ENCODE data around the gene BICD2.

The BICD2 gene

DNA sequence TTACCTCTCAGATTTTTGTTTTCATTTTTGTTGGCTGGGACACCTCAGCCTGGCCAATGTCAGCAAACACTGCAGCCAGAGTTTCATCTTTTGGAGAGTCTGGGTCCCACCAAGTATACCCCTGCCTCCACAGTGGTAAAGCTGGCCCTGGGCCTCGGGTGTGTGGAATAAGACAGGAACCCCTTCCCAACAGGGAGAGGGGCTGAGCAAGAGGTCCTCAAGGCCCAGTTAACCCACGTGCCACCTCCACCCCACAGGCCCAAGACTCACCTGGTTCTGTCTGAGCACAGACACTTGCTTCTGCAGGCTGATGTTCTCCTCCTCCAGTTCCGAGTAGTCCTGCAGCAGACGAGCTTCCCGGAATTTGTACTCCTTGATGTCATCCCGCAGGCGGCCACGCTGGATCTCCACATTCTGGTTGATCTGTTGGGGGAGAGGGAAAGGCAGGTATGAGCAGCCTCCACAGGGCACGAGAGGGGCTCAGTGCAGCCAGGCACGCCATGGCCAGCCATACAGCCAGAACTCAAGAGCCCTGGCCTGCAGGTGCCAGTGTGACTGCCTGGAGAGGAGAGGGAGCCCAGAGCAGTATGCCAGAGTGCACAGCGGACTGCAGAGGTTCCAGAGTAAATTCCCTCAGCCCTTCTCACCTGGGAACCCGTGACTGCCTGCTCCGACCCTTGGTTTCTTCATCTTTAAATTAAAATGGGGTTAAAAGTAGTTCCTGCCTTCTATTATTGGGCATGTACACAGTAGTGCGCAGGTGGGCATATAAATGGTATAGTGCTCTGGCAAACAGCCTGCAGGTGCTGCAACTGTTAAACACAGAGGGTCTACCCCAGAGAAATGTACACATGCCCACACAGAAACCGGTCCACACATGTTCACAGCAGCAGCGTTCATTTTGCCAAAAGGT, 42.0 kb downstream of the BICD2 start:
- TF ChIP-seq, protein P1, sequence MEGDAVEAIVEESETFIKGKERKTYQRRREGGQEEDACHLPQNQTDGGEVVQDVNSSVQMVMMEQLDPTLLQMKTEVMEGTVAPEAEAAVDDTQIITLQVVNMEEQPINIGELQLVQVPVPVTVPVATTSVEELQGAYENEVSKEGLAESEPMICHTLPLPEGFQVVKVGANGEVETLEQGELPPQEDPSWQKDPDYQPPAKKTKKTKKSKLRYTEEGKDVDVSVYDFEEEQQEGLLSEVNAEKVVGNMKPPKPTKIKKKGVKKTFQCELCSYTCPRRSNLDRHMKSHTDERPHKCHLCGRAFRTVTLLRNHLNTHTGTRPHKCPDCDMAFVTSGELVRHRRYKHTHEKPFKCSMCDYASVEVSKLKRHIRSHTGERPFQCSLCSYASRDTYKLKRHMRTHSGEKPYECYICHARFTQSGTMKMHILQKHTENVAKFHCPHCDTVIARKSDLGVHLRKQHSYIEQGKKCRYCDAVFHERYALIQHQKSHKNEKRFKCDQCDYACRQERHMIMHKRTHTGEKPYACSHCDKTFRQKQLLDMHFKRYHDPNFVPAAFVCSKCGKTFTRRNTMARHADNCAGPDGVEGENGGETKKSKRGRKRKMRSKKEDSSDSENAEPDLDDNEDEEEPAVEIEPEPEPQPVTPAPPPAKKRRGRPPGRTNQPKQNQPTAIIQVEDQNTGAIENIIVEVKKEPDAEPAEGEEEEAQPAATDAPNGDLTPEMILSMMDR (IDR thresholded peaks at IDR 0.05; ENCODE audit: borderline replicate concordance, insufficient read depth, low read depth, low read length), result no peak
- no peak overlapping the region for H3K4me3 ChIP-seq (ENCODE audit: low read depth, low read length)

DNA sequence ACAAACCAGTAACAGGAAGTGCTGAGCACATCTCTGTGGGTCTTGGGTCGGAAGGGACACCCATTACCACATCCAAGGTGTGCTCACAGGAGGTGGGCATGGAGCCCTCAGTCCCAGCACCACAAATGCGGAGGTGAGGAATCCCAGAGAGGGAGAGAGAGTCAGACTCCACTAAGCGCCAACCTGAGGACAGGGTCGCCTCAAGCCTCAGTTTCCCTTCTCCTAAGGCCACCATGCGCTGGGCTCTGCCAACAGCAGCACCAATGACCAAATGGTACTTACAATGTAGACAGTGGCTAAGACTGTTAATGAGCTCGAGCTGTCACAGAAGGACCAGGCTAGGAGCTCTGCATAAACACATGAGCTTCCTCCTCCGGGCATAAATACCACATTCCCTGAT, 43.1 kb downstream of the BICD2 start:
- H3K4me3 ChIP-seq (ENCODE audit: low read depth, low read length), result no peak overlapping the region
- TF ChIP-seq, protein P1 (IDR thresholded peaks at IDR 0.05; ENCODE audit: borderline replicate concordance, insufficient read depth, low read depth, low read length), result no peak

DNA sequence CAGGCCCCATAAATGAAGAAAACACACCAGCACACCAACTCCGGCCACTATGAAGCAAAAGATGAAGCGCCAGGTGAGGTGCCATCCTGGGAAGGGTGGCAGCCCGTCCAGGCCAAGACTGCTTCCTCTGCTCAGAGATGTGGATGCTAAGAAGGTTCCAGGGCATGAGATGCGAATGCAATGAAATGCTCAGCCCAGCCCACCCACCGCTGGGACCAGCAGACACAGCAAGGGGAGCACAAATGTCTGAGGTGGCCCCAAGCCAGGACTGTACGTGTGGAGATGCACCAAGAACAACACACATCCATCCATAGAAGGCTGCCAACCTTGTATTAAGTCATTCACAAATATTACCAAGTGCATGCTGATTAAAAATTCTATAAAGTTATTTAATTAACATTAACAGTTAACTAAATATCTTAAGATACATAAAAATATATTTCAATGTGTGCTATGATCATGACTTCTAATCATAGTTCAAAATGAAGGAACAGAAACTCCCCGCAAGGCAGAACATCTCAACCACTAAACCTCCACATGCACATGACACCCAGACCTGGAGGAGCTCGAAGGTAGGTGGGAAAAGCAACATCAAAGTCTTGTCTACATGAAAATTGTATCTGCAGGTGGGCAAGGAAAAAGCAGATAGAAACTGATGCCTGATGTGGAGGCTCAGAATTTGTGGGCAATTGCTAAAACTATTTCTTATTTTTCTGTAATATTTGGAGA, 43.7 kb downstream of the BICD2 start:
- H3K4me3 ChIP-seq (ENCODE audit: low read depth, low read length), result no peak overlapping the region
- TF ChIP-seq, protein P1 (IDR thresholded peaks at IDR 0.05; ENCODE audit: borderline replicate concordance, insufficient read depth, low read depth, low read length), result no peak

DNA sequence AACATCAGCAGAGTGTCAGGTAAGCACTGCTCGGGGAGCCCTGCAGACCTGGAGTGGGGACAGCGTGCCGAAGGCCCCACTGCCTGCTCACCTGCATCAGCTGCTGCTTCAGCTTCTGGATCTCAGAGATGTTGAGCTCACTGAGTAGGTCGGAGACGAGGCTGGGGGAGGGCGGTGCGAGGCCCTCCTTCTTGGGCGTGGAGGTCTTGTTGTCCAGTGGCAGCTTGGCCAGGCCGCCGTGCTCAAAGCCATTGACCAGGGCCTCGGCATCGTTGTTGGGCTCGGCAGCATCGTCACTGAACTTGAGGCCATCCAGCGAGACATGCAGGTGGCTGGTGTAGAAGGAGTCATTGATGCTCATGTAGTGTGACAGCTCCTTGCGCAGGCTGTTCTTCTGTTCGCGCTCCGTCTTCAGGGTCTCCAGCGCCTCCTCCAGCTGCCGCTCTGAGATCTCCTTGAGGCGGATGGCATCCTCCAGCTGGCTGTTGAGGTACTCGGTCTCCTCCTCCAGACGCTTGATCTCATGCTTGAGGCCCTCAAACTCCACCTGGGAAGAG, 44.3 kb downstream of the BICD2 start:
- no peak overlapping the region for H3K4me3 ChIP-seq (ENCODE audit: low read depth, low read length)
- TF ChIP-seq, protein P1 (IDR thresholded peaks at IDR 0.05; ENCODE audit: borderline replicate concordance, insufficient read depth, low read depth, low read length), result no peak

DNA sequence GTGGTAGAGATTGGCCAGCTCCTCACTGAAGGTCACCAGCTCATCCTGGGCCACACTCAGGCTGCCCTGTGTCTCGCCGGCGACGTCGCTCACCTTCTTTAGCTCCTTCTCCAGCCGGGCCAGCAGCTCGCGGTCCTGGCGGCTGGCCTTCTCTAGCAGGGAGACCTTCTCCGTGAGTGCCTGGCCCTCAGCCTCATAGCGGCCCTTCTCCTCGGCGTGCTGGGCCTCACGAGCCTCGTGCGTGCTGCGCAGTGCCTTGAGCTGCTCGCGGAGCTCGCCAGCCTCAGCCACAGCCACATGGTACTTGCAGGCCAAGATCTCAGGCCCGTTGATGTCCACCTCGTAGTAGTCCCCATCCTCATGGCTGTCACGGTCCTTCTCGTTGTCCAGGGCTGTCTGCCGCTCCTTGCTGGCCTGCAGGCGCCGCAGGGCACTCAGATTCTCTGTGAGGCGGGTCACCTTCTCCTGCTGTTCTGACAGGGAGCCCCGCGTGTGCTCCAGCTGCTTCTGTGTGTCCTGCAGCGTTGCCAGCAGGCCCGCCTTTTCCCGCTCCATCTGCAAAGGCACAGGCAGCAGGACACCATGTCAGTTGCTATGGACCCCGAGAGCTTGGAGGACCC, 45.5 kb downstream of the BICD2 start:
- TF ChIP-seq, protein P1 (IDR thresholded peaks at IDR 0.05; ENCODE audit: borderline replicate concordance, insufficient read depth, low read depth, low read length), result no peak
- no peak overlapping the region for H3K4me3 ChIP-seq (ENCODE audit: low read depth, low read length)

DNA sequence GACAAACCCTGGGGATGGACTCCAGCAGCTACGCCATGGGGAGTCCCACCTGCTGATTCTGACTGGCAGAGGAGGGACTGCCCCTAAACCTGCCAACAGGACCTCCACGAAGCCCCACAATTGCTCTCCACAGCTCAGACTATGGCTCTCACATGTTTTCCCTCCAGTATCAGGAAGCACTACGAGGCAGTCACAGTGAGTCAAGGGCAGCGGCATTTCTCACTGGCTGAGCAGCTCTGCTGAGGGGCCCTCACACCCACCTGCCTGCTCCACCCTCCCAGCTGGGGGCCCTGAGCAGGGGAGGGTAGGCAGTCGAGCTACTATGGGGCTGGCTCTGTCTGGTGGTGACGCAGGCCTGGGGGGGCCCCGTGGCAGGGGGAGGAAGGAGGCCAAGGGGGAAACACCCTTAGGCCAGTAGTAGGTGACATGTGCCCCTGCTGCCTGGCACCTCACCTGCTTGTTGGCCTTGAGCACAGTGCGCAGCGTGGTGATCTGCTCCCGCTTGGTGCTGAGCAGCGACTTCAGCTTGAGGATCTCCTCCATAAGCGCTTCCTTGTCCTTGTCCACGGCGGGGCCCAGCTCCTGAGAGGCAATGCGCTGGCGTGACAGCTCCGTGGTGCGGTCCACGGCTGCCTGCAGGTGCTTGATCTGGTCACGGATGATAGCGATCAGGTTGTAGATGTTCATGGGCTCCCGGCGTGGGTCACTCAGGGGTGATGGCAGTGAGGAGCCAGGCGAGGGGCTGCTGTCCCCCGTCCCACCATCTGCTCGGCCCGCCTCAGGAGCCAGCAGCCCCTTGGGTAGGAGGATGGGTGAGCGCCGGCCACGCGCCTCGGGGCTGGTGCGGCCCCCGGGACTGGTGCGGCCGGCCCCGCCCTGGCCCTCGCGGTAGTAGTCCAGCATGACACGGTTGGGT, 46.3 kb downstream of the BICD2 start:
- TF ChIP-seq, protein P1 (IDR thresholded peaks at IDR 0.05; ENCODE audit: borderline replicate concordance, insufficient read depth, low read depth, low read length), result no peak
- H3K4me3 ChIP-seq (ENCODE audit: low read depth, low read length), result no peak overlapping the region
